NCI-H2081 treated with DMSO at 0.1 percent for 48 hours (cell line): Measurements from ENCODE around the gene TRIM59.

ENCODE experiments used
- DNase-seq: peaks from one replicate; lab custom pipeline; 2025; lab: John Stamatoyannopoulos, UW

The TRIM59 gene

DNA sequence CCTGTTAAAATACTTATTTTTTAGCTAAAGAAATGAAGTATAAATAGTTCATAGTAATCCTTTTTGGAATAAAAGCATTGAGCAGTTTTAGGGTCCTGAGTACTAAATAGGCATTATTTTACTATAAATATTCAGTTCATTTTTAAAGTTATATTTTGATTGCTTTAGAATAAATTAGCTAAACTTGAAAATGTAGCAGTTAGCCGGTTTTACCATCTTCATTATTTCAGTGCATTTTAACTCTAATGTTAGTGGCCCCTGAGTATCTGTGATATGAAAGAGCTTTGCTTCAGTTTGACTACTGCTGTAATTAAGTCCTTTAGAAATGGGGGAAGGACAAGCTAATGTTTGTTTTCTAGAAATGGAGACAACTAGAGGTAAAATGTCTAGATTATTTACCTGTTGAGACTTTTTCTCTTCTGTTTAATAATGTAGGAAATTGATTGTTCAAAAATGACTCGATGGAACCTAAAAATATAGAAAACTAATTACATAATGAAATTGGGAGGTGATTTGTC is 46.5 kb downstream of the TRIM59 start:
- DNase-seq = no peak

DNA sequence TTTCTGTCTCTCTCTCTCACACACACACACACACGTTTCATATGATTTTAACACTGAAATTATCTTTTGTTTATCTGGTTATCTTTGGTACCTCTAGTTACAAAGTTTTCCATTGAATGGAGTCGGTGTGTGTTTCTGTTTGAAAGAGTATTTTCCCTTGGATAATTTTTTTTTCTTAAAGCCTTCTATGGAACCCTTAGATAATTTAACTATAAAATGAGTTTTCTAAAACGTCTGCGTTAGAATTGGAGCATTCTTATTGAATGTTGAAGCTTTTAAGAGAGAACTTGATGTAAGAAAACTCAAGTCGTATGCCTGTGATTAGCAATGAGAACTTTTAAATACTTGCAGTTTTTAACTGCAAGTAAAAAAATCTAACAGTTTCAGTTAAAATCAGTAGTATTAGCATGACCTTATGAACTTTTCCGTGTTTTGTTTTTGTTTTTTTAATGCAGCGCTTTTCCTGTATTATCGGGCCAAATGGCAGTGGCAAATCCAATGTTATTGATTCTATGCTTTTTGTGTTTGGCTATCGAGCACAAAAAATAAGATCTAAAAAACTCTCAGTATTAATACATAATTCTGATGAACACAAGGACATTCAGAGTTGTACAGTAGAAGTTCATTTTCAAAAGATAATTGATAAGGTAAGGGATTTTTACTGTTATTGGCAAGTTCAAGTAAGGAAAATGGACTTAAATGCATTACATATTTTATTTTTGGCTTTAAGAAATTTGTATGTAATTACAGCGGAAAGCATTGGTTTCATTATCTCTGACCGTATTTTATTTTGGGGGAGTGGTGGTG is 47.2 kb downstream of the TRIM59 start:
- DNase-seq = no peak

DNA sequence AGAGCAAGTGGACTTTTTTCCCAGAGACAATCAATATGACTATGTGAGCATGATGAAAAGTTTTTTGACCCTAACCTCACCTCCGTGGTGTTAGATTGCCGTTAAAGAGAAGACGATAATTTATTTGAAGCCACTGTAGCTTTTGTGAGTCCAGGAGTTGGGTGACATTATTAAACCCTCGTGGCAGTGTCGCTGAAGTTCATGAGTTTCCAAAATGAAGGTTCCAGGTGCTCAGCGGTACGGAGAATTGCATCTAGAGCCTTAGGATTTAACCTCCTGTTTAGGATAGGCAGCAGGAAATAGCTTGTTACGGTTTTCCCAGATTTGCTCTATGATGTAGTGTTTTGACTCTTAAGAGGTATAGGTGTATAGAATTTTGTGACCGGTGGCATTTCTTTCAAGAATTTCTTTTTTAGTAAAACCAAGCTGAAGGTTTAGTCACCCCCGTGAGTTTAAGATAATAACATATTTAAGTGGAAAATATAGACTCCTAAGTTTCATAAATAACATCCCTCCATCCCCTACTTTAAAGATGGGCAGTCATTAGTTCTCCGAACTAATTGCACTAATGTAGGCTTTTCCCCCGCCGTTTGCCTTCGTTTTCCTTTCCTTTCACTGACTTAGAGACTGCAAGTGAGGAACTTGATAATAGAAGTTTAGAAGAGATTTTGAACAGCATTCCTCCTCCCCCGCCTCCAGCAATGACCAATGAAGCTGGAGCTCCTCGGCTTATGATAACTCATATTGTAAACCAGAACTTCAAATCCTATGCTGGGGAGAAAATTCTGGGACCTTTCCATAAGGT is 48.1 kb downstream of the TRIM59 start:
- DNase-seq = no peak

DNA sequence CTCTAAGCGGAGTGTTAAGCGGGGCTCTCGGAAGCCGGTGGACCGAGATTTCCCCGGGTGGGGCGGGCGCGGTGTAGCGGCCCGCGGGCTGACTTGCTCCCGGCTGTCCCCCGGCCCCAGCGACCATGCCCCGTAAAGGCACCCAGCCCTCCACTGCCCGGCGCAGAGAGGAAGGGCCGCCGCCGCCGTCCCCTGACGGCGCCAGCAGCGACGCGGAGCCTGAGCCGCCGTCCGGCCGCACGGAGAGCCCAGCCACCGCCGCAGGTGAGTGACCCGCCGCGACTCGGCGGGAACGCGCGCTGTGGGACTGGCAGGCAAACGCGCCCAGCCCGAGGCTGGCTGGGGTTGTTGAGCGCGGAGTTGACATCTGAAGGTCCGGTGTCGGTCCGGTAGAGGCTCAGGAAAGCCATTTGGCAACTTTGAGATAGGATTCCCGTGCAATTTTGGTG is 48.9 kb downstream of the TRIM59 start:
- no peak for DNase-seq

DNA sequence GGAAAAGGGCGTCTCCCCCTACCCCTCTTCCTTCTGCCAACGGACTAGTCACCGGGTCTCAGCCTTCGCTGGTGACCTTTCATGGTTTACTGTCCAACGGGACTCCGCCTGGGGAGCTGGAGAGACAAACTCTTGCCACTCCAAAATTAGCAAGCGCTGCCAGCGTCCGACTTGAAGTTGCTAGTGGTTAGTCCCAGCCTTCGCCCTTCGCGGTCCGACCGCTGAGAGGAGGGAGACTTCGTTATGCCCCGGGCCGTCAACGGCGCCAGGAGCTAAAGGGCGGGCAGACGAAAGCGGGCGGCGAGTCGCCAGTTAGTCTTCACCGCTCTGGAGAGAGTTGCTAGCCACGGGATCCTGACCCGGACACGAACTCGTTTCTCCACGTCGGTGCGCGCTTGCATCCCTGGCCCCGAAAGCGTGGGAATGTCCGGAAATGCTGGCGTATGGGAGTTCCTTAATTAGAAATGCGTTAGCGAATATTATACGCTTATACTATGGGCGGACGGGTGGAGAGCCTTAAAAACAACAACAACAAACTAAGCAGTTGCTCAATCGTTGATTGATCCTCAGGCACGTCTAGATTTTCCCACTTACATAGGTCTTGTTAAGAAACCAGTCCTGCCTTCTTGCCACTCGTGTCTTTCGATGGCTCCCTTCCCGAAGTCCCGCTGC is 49.4 kb downstream of the TRIM59 start:
- DNase-seq = no peak

DNA sequence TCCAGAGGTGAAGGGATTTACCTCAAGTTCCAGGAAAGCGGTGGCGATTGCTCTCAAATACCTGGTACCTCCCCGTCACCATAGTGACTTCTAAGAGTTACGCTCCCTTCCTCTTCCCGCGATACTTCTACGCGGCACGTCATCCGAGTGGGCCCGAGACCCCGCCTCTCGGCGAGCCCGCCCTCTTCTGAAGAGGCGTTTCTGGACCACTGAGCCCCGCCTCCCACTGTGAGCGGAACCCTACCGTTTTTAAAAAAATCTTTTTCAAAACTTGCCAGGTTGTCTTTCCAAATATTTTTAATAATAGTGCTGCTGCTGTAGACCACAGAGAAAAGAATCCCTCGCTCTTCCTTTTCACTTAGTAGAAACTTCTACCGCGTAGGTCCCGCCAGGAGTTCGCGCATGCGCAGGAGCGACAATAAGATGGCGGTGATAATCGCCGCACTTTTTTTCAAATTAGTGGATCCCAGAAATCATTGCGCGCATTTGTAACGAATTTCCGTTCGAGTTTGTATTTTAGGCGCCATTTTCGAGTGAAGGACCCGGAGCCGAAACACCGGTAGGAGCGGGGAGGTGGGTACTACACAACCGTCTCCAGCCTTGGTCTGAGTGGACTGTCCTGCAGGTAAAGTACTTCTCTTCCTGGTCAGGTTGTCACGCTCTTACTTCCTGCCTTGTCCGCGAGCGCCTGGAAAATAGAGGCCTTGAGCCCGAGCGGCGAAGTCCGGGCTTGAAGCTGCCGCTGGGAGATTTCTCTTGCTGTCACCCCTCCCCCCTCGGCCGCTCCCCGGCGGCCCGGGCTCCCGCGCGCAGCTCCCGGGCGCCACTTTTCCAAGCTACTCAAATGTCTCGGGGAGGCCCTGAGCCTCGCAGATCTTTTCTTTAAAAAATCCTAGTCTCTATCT is 50.2 kb downstream of the TRIM59 start, which contains the start of the genes IFT80 and SMC4:
IFT80 (minus strand) TSS at position 101 of the 905 bp plus-strand sequence. CDS start 14,625 bp downstream, outside the sequence.
SMC4 (plus strand) TSS at position 526 of the 905 bp plus-strand sequence. CDS start 1,177 bp downstream, outside the sequence.
- DNase-seq = peak; percentile 97

DNA sequence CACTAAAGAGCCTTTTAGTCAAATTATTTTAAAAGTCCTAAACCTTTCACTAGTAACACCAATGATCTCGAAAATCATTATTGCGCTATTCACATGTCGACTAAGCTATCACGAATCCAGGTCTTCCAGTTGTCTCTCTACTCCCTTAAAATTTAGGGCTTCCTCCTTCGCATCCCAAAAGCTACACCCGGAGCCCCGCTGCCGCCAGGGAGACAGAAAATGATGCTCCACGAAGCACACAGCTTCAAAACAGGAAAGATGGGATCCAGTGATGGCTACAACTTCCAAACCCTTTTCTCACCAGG is 50.8 kb downstream of the TRIM59 start:
- no peak for DNase-seq

DNA sequence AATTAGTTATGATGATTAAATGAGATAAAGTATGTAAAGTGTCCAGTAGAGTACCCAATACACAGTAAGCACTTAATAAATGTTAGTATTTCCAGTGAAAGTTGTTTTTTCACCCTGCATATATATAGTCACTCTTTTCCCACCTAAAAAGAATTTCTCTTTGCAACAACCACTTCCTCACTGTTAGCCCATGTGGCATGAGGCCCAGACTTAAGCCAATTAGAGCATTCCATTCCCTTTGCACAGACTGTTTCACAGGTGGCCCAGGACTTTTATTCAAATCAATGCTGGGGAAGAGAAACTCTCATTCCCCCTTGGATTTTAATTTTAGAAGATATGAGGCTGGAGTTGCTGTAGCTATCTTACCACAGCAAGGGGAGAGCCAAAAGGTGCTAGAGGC is 54.3 kb downstream of the TRIM59 start:
- DNase-seq = no peak

DNA sequence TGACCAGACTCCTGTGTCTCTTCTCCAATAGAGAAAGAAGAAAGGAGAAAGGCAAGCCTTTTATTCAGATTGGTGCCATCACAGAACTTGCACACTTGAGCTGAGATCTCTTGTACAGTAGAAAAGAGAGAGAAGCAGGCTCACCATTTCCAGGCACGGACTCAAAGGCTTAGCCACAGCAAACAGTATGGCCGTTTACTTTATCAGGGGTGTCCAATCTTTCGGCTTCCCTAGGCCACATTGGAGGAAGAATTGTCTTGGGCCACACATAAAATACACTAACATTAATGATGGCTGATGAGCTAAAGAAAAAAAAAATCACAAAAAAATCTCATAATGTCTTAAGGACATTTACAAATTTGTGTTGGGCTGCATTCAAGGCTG is 55.6 kb downstream of the TRIM59 start:
- DNase-seq = no peak

DNA sequence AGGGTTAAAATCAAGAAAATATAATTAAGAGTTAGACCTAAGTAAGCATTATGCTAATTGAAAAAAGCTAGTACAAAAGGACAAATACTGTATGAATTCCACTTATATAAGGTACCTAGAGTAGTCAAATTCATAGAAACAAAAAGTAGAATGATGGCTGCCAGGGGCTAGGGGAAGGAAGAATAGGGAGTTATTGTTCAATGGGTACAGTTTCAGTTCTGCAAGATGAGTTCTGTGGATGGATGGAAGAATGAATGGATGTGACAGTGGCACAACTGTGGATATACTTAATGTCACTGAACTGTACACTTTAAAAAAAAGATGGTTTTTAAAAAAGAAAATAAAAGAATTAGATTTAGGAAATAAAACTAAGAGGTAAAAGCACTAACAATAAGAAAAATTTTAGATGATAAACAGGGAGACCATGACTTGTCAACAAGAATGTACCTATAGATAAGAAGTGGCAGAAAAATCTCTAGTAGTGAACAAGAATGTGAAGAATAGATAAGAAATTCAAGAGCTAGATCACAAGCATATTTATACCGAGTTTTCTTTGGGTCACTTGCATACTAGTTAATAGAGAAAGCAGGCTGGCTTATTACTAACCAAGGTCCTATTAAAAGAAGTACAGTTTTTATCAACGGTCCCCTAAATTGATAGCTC is 56.1 kb downstream of the TRIM59 start:
- DNase-seq = no peak

DNA sequence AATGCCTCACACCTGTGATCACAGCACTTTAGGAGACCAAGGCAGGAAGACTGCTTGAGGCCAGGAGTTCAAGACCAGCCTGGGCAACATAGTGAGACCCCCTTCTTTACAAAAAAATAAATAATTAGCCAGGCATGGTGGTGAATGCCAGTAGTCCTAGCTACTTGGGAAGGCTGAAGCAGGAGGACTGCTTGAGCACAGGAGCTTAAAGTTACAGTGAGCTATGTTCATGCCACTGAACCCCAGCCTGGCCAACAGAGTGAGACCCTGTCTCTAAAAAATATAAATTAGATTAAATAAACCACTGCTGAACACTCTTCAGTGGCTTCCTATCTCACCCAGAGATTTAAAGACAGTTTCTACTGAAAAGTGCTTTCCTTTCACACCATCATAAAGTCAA is 56.8 kb downstream of the TRIM59 start:
- DNase-seq = no peak

DNA sequence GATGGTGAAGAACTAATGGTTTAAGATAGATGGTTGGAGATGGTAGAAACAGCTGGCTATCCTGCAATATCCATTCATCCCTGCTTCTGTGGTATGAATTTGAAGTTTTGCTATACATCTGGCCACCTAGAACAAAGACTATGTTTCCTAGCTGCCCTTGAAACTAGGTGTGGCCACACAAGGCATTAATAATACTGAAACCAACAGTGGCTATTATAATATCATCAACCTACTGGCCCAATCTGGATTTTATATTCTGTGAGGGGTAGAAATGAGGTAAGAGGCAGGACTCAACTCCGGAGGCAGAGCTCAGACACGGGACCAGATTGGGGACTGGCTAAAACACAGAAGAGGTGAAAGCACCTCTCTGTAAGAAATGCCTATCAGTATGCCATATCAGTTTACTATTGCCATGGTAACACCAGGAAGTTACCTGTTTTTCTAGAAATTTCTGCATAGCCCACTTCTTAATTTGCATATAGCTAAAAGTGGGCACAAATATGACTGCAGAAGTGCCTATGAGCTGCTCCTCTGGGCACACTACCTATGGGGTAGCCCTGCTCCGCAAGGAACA is 58.9 kb downstream of the TRIM59 start:
- no peak for DNase-seq
